Calu3 (cell line): ENCODE measurements around the gene MAP3K10. TPM values are rescaled to one million over a fixed set of nuclear protein-coding genes. Genes with fewer than 3 reads are reported as not detected.

Experiments
- BruUV-seq: library from RNA; stranded (reverse); fragments of 400-500 nt; replicated peaks from 2 replicates; lab custom pipeline; 2021; lab: Mats Ljungman, UMichigan
- CTCF ChIA-PET: fragments of 300-600 bp; sonication (Branson Sonifier 250); formaldehyde crosslinking; loops from one replicate; lab custom pipeline; 2022; ENCODE audit warnings: antibody characterized with exemption; lab: Charles Lee
- DNase-seq: peaks from one replicate; pipeline ENCODE4 v3.0.0; 2022
- H3K27ac Mint-ChIP-seq: one replicate; pipeline ENCODE4 v1.8.0; 2022; ENCODE audit warnings: mixed read lengths; ENCODE audit not compliant: unreplicated experiment
- H3K27me3 Mint-ChIP-seq: one replicate; pipeline ENCODE4 v1.8.0; 2022; ENCODE audit warnings: mixed read lengths; ENCODE audit not compliant: unreplicated experiment
- H3K36me3 Mint-ChIP-seq: one replicate; pipeline ENCODE4 v1.8.0; 2022; ENCODE audit warnings: mild to moderate bottlenecking, moderate library complexity, mixed read lengths; ENCODE audit not compliant: insufficient read depth, unreplicated experiment
- H3K4me1 Mint-ChIP-seq: one replicate; pipeline ENCODE4 v1.8.0; 2022; ENCODE audit warnings: mild to moderate bottlenecking, low read depth, mixed read lengths; ENCODE audit not compliant: unreplicated experiment
- H3K4me3 Mint-ChIP-seq: one replicate; pipeline ENCODE4 v1.8.0; 2022; ENCODE audit warnings: mild to moderate bottlenecking, low read depth, moderate library complexity, mixed read lengths; ENCODE audit not compliant: unreplicated experiment
- H3K9me3 Mint-ChIP-seq: one replicate; pipeline ENCODE4 v1.8.0; 2022; ENCODE audit warnings: low read depth, mixed read lengths; ENCODE audit not compliant: unreplicated experiment
- intact Hi-C: fragments of 100-400 bp; cut with micrococcal nuclease; formaldehyde crosslinking; loops from one replicate; pipeline ENCODE4 v1.10.0; 2022; ENCODE audit not compliant: unreplicated experiment
- total RNA-seq: library from RNA; stranded (reverse); gene quantifications from 2 replicates; pipeline ENCODE4 v1.2.3, GENCODE V29; 2022
- TF ChIP-seq, protein P1 (sequence below): fragments of 200-600 bp; IDR thresholded peaks from one replicate; pipeline ENCODE4 v1.8.0; 2022; ENCODE audit warnings: antibody characterized with exemption; ENCODE audit not compliant: unreplicated experiment

MAP3K10 gene
- total RNA-seq, 1 experiment from 2014 or later: 30.5 TPM

DNA sequence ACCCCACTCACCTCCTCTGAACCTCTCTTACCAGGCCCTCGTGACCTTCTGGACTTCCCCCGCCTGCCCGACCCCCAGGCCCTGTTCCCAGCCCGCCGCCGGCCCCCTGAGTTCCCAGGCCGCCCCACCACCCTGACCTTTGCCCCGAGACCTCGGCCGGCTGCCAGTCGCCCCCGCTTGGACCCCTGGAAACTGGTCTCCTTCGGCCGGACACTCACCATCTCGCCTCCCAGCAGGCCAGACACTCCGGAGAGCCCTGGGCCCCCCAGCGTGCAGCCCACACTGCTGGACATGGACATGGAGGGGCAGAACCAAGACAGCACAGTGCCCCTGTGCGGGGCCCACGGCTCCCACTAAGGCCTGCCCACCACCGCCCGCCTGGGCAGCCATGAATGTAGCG is 23.7 kb downstream of the MAP3K10 start:
- Mint-ChIP-seq H3K4me3 (no peak overlapping the region), H3K9me3 (no peaks in the 10 kb centered on the region), H3K4me1 (peaks cover 26% of the 10 kb centered on the region), H3K36me3 (peaks cover 20% of the 10 kb centered on the region), H3K27me3 (peaks cover 16% of the 10 kb centered on the region), H3K27ac (no peak overlapping the region)
- DNase-seq: no peak
- intact Hi-C loops: no loop called here
- CTCF ChIA-PET: no interaction called here
- BruUV-seq: no TSS peak
- TF ChIP-seq, protein P1, sequence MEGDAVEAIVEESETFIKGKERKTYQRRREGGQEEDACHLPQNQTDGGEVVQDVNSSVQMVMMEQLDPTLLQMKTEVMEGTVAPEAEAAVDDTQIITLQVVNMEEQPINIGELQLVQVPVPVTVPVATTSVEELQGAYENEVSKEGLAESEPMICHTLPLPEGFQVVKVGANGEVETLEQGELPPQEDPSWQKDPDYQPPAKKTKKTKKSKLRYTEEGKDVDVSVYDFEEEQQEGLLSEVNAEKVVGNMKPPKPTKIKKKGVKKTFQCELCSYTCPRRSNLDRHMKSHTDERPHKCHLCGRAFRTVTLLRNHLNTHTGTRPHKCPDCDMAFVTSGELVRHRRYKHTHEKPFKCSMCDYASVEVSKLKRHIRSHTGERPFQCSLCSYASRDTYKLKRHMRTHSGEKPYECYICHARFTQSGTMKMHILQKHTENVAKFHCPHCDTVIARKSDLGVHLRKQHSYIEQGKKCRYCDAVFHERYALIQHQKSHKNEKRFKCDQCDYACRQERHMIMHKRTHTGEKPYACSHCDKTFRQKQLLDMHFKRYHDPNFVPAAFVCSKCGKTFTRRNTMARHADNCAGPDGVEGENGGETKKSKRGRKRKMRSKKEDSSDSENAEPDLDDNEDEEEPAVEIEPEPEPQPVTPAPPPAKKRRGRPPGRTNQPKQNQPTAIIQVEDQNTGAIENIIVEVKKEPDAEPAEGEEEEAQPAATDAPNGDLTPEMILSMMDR: no peak

DNA sequence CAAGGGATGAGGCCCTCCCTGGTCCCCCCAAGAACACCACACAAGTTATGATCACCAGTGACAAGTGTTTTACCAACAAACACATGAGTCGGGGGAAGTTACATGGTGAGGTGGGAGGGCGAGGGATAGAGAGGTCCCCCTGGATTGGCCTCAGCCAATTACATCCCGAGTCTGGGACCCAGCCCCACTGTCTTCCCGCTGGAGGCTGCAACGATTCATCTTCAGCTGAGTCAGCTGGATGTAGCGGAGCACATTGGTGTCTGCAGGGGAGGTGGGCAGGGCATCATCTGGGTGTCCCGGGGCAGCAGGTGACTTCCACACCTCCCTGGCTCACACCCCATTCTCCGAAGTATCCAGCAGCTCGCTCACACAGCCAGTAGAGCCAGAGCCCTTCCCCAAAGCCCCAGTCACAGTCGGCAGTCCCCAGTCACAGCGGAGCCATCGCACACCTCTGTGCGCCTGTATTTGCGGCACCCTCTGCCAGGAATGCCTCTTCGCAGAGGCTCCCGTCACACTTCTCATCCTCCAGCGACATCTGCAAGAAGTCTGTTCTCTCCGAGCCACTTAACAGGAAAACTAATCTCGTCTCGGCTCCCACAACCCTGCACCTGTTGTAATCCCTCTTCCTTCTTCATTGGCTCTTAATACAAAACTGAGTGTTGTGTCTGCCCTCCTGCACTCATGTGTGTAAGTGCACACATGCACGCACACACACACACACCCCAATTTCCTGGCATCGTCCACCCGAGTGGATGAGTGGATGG is 25.0 kb downstream of the MAP3K10 start:
- Mint-ChIP-seq H3K4me3 (peak overlapping the region; percentile 65), H3K27me3 (peaks cover 16% of the 10 kb centered on the region), H3K27ac (peak overlapping the region; percentile 33), H3K9me3 (no peaks in the 10 kb centered on the region), H3K36me3 (peaks cover 20% of the 10 kb centered on the region), H3K4me1 (peaks cover 33% of the 10 kb centered on the region)
- intact Hi-C loops: no loop called here
- TF ChIP-seq, protein P1: no peak
- no peak for DNase-seq
- BruUV-seq: no TSS peak
- CTCF ChIA-PET: interaction anchor here (0.6 kb wide), 2 partner anchors 9 to 18 kb away, joined by 5 to 6 read pairs; no protein-coding TSS in a partner anchor

DNA sequence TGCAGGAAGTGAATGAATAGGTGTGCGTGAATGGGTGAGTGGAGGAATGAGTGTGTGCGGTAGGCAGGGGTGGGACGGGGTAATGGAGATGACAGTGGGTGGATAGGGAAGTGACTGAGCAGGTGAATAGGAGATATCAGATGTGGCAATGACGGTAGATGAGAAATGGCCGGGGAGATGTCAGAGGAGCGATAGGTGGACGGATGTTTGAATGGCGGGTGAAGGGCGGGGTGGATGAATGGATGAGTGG is 25.5 kb downstream of the MAP3K10 start:
- Mint-ChIP-seq H3K36me3 (peaks cover 20% of the 10 kb centered on the region), H3K27me3 (peaks cover 16% of the 10 kb centered on the region), H3K4me3 (peak overlapping the region; percentile 65), H3K27ac (peak overlapping the region; percentile 33), H3K9me3 (no peaks in the 10 kb centered on the region), H3K4me1 (peaks cover 34% of the 10 kb centered on the region)
- no TSS peak for BruUV-seq
- TF ChIP-seq, protein P1: no peak
- CTCF ChIA-PET: interaction anchor here (1.0 kb wide), 1 partner anchor 41 kb away, joined by 4 read pairs; no protein-coding TSS in a partner anchor
- intact Hi-C loops: no loop called here
- DNase-seq: no peak

DNA sequence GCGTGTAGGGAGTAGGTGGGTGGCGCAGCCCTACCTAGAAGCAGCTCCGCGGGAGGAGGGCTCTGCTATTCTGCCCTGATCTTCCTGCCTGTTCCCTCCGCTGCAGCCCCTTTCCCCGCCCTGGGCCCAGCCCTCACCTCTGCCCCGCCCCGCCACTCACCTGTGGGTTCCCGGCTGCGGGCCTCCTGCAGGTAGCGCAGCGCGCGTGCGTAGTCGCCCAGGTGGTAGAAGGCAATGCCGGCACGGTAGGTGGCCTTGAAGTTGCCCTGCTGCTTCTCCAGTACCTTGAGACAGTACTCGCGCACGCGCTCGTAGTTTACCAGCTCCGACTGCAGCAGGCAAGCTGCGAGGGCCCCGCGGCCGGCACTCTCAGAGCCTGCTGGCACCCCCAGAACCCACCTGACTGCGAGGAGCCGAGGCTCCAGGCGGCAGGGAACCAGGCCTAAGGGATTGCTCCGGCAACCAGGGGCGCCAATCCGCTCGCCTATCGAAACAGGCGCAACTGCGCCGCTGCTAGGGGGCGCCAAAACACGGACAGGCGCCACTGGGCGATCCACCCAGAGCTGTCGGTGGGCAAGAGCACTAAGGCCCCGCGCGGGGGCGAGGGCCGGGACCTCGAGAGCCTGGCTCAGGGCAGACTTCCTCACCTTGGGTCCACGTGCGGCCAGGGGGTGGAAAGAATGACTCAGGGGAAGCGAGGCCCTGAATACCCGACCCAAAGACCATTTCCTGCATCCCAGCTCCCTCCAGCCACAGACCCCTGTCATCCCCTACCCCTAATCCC is 26.0 kb downstream of the MAP3K10 start:
- Mint-ChIP-seq H3K27me3 (peaks cover 16% of the 10 kb centered on the region), H3K27ac (peak overlapping the region; percentile 33), H3K36me3 (peaks cover 26% of the 10 kb centered on the region), H3K4me1 (peaks cover 40% of the 10 kb centered on the region), H3K9me3 (peaks cover 4% of the 10 kb centered on the region), H3K4me3 (peak overlapping the region; percentile 65)
- TF ChIP-seq, protein P1: peak; percentile 66
- CTCF ChIA-PET: interaction anchor here (0.5 to 1.0 kb wide), 3 partner anchors 40 to 385 kb away, joined by 3 to 4 read pairs (median 4); no protein-coding TSS in a partner anchor
- BruUV-seq: no TSS peak
- DNase-seq: peak; percentile 89
- intact Hi-C loops: no loop called here
